Suprapubic skin (tissue), 3 donors: ENCODE results near the gene RGS6.

ENCODE experiments used
- POLR2A ChIP-seq, 2 donors: fragments of 450-650 bp; IDR thresholded peaks; one replicate each; pipeline ENCODE4 v1.6.1; 2017; ENCODE audit warnings: antibody characterized with exemption in 2 of 2, mild to moderate bottlenecking in 2 of 2, moderate library complexity in 2 of 2
- TF ChIP-seq, protein P1 (sequence below), 2 donors: fragments of 200-600 bp in 1 of 2; fragments of 450-650 bp in 1 of 2; sonication (generic) in 1 of 2; IDR thresholded peaks; one replicate each; pipeline ENCODE4 v1.5.1; 2016 to 2019; ENCODE audit warnings: antibody characterized with exemption in 2 of 2, mild to moderate bottlenecking in 1 of 2, moderate library complexity in 1 of 2

DNA sequence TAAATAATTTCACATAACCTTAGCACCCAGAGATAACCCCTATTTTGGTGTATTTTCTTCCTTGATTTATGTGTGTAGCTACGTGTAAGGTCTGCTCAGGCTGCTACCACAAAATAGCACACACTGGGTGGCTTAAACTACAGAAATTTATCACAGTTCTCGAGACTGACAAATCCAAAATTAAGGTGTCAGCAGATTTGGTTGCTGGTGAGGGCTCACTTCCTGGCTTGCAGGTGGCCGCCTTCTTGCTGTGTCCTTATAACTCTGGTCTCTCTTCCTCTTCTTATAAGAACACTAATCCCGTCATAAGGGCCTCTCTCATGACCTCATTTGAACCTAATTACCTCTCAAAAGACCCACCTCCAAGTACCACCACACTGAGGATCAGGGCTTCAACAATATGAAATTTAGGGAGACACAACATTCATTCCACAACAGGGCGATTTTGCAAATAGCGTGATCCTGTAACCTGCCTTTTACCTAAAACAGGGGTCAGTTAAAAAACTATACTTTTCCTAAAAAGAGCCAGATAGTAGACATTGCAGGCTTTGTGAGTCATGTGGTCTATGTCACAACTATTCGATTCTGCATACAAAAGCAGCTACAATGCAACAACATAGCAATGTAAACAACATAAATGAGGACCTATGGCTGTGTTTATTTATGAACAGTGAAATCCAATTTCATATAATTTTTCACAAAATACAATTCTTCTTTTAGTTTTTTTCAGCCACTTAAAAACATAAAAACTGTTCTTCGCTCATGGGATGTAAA is 589.9 kb downstream of the RGS6 start:
- TF ChIP-seq POLR2A (IDR thresholded peaks at IDR 0.05), result no peak
- TF ChIP-seq, protein P1, sequence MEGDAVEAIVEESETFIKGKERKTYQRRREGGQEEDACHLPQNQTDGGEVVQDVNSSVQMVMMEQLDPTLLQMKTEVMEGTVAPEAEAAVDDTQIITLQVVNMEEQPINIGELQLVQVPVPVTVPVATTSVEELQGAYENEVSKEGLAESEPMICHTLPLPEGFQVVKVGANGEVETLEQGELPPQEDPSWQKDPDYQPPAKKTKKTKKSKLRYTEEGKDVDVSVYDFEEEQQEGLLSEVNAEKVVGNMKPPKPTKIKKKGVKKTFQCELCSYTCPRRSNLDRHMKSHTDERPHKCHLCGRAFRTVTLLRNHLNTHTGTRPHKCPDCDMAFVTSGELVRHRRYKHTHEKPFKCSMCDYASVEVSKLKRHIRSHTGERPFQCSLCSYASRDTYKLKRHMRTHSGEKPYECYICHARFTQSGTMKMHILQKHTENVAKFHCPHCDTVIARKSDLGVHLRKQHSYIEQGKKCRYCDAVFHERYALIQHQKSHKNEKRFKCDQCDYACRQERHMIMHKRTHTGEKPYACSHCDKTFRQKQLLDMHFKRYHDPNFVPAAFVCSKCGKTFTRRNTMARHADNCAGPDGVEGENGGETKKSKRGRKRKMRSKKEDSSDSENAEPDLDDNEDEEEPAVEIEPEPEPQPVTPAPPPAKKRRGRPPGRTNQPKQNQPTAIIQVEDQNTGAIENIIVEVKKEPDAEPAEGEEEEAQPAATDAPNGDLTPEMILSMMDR (IDR thresholded peaks at IDR 0.05), result no peak
